Transverse colon (tissue), 3 donors: ENCODE measurements around the gene SULF2.

Experiments used
- CTCF ChIP-seq, 5 experiments: fragments of 200-600 bp in 3 of 5; fragments of 450-650 bp in 2 of 5; sonication (generic) in 3 of 5; IDR thresholded peaks; 1 replicate in 2 of 5; 2 replicates in 3 of 5; pipeline ENCODE4 v1.5.1; 2016 to 2017; ENCODE audit warnings: antibody characterized with exemption in 5 of 5, inconsistent platforms in 3 of 5, mild to moderate bottlenecking in 2 of 5, moderate library complexity in 1 of 5
- POLR2A ChIP-seq: fragments of 450-650 bp; IDR thresholded peaks from one replicate; pipeline ENCODE4 v1.6.1; 2016; ENCODE audit warnings: antibody characterized with exemption, mild to moderate bottlenecking, moderate library complexity

- TF ChIP-seq CTCF (IDR thresholded peaks at IDR 0.05) (no peak), POLR2A (no peak)
These were observed 66.9 kb downstream of the SULF2 start for GRCh38 chr20:47718398-47718797.
